ENCODE results near the gene GRK4.
A peak's percentile ranks its signal among the peaks of the same experiment; 100 is the strongest.
"Not testable (repeated sequence)": the region's sequence is repeated elsewhere in the genome, so short reads cannot be mapped to it uniquely, and the experiment has no call there.

GRK4 gene

GRCh38 chr4:2963175-2963965 lies at the start of gene GRK4, which contains the start of gene NOP14:
GRK4 (plus strand) TSS chr4:2963571; CDS start chr4:2964071, 500 bp downstream.
NOP14 (minus strand) TSS chr4:2963406; CDS start chr4:2963319, 87 bp downstream.
- H3K27ac ChIP-seq (ENCODE audit: low read depth, low read length): peak within 1 kb of the TSS; percentile 87; the same call in 1 of the 2 replicates
- H3K27me3 ChIP-seq (ENCODE audit: control insufficient read depth, insufficient read depth, low read length): peaks cover 3% of the 10 kb centered on the region; the same call in 1 of the 2 replicates
- peaks cover 10% of the 10 kb centered on the region; the same call in 1 of the 2 replicates for H3K4me1 ChIP-seq (ENCODE audit: control insufficient read depth, insufficient read depth, low read length)
- H3K9me3 ChIP-seq (ENCODE audit: control insufficient read depth, insufficient read depth, low read depth, low read length): no peaks in the 10 kb centered on the region
- peak within 1 kb of the TSS; percentile 91 for H3K4me3 ChIP-seq (ENCODE audit: low read depth, low read length)
- peak within 1 kb of the TSS; percentile 91 for H3K9ac ChIP-seq (ENCODE audit: low read length)
- H3K36me3 ChIP-seq (ENCODE audit: control insufficient read depth, insufficient read depth, low read length): peaks cover 9% of the 10 kb centered on the region

GRCh38 chr4:2914256-2915126 lies 48.9 kb upstream of the GRK4 start:
- Histone ChIP-seq H3K36me3 (ENCODE audit: control insufficient read depth, insufficient read depth, low read length) (peaks cover 68% of the 10 kb centered on the region), H3K9ac (ENCODE audit: low read length) (no peak overlapping the region), H3K27me3 (ENCODE audit: control insufficient read depth, insufficient read depth, low read length) (no peaks in the 10 kb centered on the region), H3K9me3 (ENCODE audit: control insufficient read depth, insufficient read depth, low read depth, low read length) (peaks cover 4% of the 10 kb centered on the region; the same call in 1 of the 2 replicates), H3K27ac (ENCODE audit: low read depth, low read length) (no peak overlapping the region), H3K4me3 (ENCODE audit: low read depth, low read length) (no peak overlapping the region), H3K4me1 (ENCODE audit: control insufficient read depth, insufficient read depth, low read length) (no peaks in the 10 kb centered on the region)

GRCh38 chr4:2915789-2916188 lies 47.6 kb upstream of the GRK4 start:
- Histone ChIP-seq H3K27me3 (ENCODE audit: control insufficient read depth, insufficient read depth, low read length) (no peaks in the 10 kb centered on the region), H3K27ac (ENCODE audit: low read depth, low read length) (no peak overlapping the region), H3K36me3 (ENCODE audit: control insufficient read depth, insufficient read depth, low read length) (peaks cover 55% of the 10 kb centered on the region), H3K4me1 (ENCODE audit: control insufficient read depth, insufficient read depth, low read length) (no peaks in the 10 kb centered on the region), H3K9me3 (ENCODE audit: control insufficient read depth, insufficient read depth, low read depth, low read length) (peaks cover 4% of the 10 kb centered on the region; the same call in 1 of the 2 replicates), H3K4me3 (ENCODE audit: low read depth, low read length) (no peak overlapping the region), H3K9ac (ENCODE audit: low read length) (no peak overlapping the region)

GRCh38 chr4:2916696-2917095 lies 46.7 kb upstream of the GRK4 start:
- H3K9me3 ChIP-seq (ENCODE audit: control insufficient read depth, insufficient read depth, low read depth, low read length); H3K9ac ChIP-seq (ENCODE audit: low read length); H3K27ac ChIP-seq (ENCODE audit: low read depth, low read length); H3K4me1 ChIP-seq (ENCODE audit: control insufficient read depth, insufficient read depth, low read length); H3K27me3 ChIP-seq (ENCODE audit: control insufficient read depth, insufficient read depth, low read length); H3K4me3 ChIP-seq (ENCODE audit: low read depth, low read length): not testable (repeated sequence)
- H3K36me3 ChIP-seq (ENCODE audit: control insufficient read depth, insufficient read depth, low read length): peaks cover 48% of the 10 kb centered on the region

- H3K27me3 ChIP-seq (ENCODE audit: control insufficient read depth, insufficient read depth, low read length); H3K9me3 ChIP-seq (ENCODE audit: control insufficient read depth, insufficient read depth, low read depth, low read length); H3K27ac ChIP-seq (ENCODE audit: low read depth, low read length); H3K4me3 ChIP-seq (ENCODE audit: low read depth, low read length); H3K9ac ChIP-seq (ENCODE audit: low read length): not testable (repeated sequence)
- Histone ChIP-seq H3K4me1 (ENCODE audit: control insufficient read depth, insufficient read depth, low read length) (peaks cover 11% of the 10 kb centered on the region), H3K36me3 (ENCODE audit: control insufficient read depth, insufficient read depth, low read length) (peaks cover 36% of the 10 kb centered on the region)
Measured at GRCh38 chr4:2918300-2918699, 45.1 kb upstream of the GRK4 start.

- not testable (repeated sequence) for H3K9me3 ChIP-seq (ENCODE audit: control insufficient read depth, insufficient read depth, low read depth, low read length); H3K4me3 ChIP-seq (ENCODE audit: low read depth, low read length); H3K27me3 ChIP-seq (ENCODE audit: control insufficient read depth, insufficient read depth, low read length); H3K27ac ChIP-seq (ENCODE audit: low read depth, low read length); H3K9ac ChIP-seq (ENCODE audit: low read length)
- peaks cover 36% of the 10 kb centered on the region for H3K36me3 ChIP-seq (ENCODE audit: control insufficient read depth, insufficient read depth, low read length)
- peaks cover 15% of the 10 kb centered on the region for H3K4me1 ChIP-seq (ENCODE audit: control insufficient read depth, insufficient read depth, low read length)
Measured at GRCh38 chr4:2918714-2919113, 44.7 kb upstream of the GRK4 start.

- peak overlapping the region; percentile 63 for H3K9ac ChIP-seq (ENCODE audit: low read length)
Measured at GRCh38 chr4:2922453-2923101, 40.8 kb upstream of the GRK4 start.

GRCh38 chr4:2923141-2923551 lies 40.2 kb upstream of the GRK4 start:
- Histone ChIP-seq H3K36me3 (ENCODE audit: control insufficient read depth, insufficient read depth, low read length) (peaks cover 42% of the 10 kb centered on the region), H3K27ac (ENCODE audit: low read depth, low read length) (peak overlapping the region; percentile 79; the same call in 1 of the 2 replicates), H3K4me3 (ENCODE audit: low read depth, low read length) (peak overlapping the region; percentile 35; the same call in 1 of the 2 replicates), H3K4me1 (ENCODE audit: control insufficient read depth, insufficient read depth, low read length) (peaks cover 28% of the 10 kb centered on the region), H3K27me3 (ENCODE audit: control insufficient read depth, insufficient read depth, low read length) (no peaks in the 10 kb centered on the region), H3K9me3 (ENCODE audit: control insufficient read depth, insufficient read depth, low read depth, low read length) (no peaks in the 10 kb centered on the region), H3K9ac (ENCODE audit: low read length) (peak overlapping the region; percentile 63)

More at GRCh38 chr4:2922453-2923101, 40.8 kb upstream of the GRK4 start:
- Histone ChIP-seq H3K36me3 (ENCODE audit: control insufficient read depth, insufficient read depth, low read length) (peaks cover 37% of the 10 kb centered on the region), H3K4me1 (ENCODE audit: control insufficient read depth, insufficient read depth, low read length) (peaks cover 28% of the 10 kb centered on the region), H3K27ac (ENCODE audit: low read depth, low read length) (peak overlapping the region; percentile 79; the same call in 1 of the 2 replicates)
- not testable (repeated sequence) for H3K9me3 ChIP-seq (ENCODE audit: control insufficient read depth, insufficient read depth, low read depth, low read length); H3K4me3 ChIP-seq (ENCODE audit: low read depth, low read length); H3K27me3 ChIP-seq (ENCODE audit: control insufficient read depth, insufficient read depth, low read length)

GRCh38 chr4:2923668-2924173 lies 39.6 kb upstream of the GRK4 start:
- H3K9ac ChIP-seq (ENCODE audit: low read length): peak overlapping the region; percentile 1
- H3K4me1 ChIP-seq (ENCODE audit: control insufficient read depth, insufficient read depth, low read length): peaks cover 32% of the 10 kb centered on the region
- peak overlapping the region; percentile 79; the same call in 1 of the 2 replicates for H3K27ac ChIP-seq (ENCODE audit: low read depth, low read length)
- H3K4me3 ChIP-seq (ENCODE audit: low read depth, low read length): no peak overlapping the region
- H3K36me3 ChIP-seq (ENCODE audit: control insufficient read depth, insufficient read depth, low read length): peaks cover 46% of the 10 kb centered on the region
- H3K9me3 ChIP-seq (ENCODE audit: control insufficient read depth, insufficient read depth, low read depth, low read length): no peaks in the 10 kb centered on the region
- no peaks in the 10 kb centered on the region for H3K27me3 ChIP-seq (ENCODE audit: control insufficient read depth, insufficient read depth, low read length)

- Histone ChIP-seq H3K36me3 (ENCODE audit: control insufficient read depth, insufficient read depth, low read length) (peaks cover 51% of the 10 kb centered on the region), H3K9me3 (ENCODE audit: control insufficient read depth, insufficient read depth, low read depth, low read length) (no peaks in the 10 kb centered on the region), H3K9ac (ENCODE audit: low read length) (no peak overlapping the region), H3K4me1 (ENCODE audit: control insufficient read depth, insufficient read depth, low read length) (peaks cover 32% of the 10 kb centered on the region), H3K27me3 (ENCODE audit: control insufficient read depth, insufficient read depth, low read length) (no peaks in the 10 kb centered on the region), H3K4me3 (ENCODE audit: low read depth, low read length) (no peak overlapping the region), H3K27ac (ENCODE audit: low read depth, low read length) (no peak overlapping the region)
Measured at GRCh38 chr4:2924286-2924685, 39.1 kb upstream of the GRK4 start.

All from HUES6 (cell line).